HG03432 (cell line): ENCODE results near the gene MYO3B.

Experiments
- ATAC-seq: cut with Tn5 transposase; IDR thresholded peaks from one replicate; pipeline ENCODE4 v1.9.1; 2021; ENCODE audit warnings: mild to moderate bottlenecking, moderate library complexity; ENCODE audit not compliant: unreplicated experiment

The MYO3B gene

DNA sequence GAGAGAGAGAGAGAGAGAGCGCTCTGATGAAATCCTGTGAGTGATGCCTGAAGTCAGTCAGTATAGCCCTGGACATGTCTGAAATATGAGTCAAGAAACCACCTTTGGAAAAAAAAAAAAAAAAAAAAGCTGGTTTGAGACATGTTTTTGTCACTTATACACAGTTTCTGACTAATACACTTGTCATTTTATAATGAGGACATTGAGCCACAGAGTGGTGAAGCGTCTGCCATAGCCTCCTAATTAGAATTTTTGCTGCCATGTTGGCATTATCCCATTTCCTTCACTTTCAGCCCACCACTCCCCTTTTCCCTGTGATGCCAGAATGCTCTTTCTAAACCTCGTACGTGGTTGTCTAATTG lies 15.7 kb upstream of the MYO3B start:
- ATAC-seq = no peak

- no peak for ATAC-seq
These were observed 14.4 kb upstream of the MYO3B start for GRCh38 chr2:170163411-170164065.

- ATAC-seq = no peak
These were observed 12.8 kb upstream of the MYO3B start for GRCh38 chr2:170165129-170165528.

GRCh38 chr2:170166735-170167134 lies 11.2 kb upstream of the MYO3B start:
- ATAC-seq = no peak

DNA sequence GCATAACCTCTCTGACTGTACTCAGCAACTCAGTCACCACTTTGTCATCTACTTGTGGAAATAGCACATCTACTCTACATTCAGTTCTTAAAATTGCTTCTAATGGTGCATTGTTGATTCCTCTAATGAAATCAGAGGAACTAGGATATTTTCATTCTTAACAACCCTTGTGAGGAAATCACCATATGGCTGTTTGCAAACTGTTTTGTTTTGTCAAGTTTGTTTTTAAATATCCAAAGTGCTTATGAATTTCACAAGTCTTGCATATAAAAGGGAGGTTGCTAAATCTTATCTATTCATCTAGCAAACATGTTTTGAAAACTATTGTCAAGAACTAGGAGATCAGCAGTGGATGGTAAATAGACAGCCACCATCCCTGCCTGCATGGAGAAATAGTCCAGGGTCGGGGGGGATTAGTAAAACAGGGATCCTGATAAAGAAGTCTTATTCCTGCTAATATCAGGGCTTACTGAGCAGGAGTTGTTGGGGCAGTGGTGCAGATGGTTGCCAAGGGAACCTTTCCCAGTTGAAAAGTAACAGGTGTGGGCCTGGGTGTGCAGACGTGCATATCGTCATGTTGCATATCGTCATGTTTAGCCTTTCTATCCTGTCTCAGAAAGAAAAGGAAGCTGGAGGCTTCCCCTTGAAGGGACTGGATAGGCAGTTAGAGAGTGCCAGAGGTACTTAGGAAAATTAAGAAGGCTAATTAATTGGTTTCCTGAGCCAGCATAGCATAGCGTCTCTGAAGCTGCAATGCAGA lies 7.5 kb upstream of the MYO3B start:
- ATAC-seq = no peak

- no peak for ATAC-seq
These were observed 1.7 kb upstream of the MYO3B start for GRCh38 chr2:170176212-170176611.

GRCh38 chr2:170180031-170180566 lies 2.2 kb downstream of the MYO3B start:
- peak; percentile 80 for ATAC-seq

- no peak for ATAC-seq
These were observed 3.7 kb downstream of the MYO3B start for GRCh38 chr2:170181602-170182001.

DNA sequence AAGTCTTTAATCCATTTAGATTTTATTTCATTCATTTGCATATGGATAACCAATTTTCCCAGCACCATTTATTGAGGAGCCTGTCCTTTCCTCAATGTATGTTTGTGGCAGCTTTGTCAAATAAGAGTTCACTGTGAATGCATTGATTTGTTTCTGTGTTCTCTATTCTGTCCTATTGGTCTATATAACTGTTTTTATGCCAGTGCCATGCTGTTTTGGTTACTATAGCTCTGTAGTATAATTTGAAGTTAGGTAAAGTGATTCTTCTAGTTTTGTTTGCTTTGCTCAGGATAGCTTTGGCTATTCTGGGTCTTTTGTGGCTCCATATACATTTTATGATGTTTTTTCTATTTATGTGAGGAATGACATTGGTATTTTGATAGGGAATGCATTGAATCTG lies 7.4 kb downstream of the MYO3B start:
- ATAC-seq = no peak

DNA sequence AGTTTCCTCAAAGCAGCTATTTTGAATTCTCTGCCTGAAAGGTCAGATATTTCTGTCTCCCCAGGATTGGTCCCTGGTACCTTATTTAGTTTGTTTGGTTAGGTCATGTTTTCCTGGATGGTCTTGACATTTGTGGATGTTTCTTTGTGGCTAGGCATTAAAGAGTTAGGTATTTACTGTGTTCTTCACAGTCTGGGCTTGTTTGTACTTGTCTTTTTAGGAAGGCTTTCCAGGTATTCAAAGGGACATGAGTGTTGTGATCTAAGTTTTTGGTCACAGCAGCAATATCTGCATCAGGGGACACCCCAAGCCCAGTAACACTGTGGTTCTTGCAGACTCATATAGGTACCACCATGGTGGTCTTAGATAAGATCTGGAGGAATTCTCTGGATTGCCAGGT lies 11.8 kb downstream of the MYO3B start:
- ATAC-seq = no peak

- ATAC-seq = no peak
These were observed 12.2 kb downstream of the MYO3B start for GRCh38 chr2:170190172-170190571.

GRCh38 chr2:170191166-170191866 lies 13.4 kb downstream of the MYO3B start:
- ATAC-seq = no peak

GRCh38 chr2:170196963-170197362 lies 19.0 kb downstream of the MYO3B start:
- ATAC-seq = no peak

- no peak for ATAC-seq
These were observed 23.3 kb downstream of the MYO3B start for GRCh38 chr2:170201275-170201674.

- no peak for ATAC-seq
These were observed 23.9 kb downstream of the MYO3B start for GRCh38 chr2:170201734-170202393.

- no peak for ATAC-seq
These were observed 24.5 kb downstream of the MYO3B start for GRCh38 chr2:170202437-170202836.

DNA sequence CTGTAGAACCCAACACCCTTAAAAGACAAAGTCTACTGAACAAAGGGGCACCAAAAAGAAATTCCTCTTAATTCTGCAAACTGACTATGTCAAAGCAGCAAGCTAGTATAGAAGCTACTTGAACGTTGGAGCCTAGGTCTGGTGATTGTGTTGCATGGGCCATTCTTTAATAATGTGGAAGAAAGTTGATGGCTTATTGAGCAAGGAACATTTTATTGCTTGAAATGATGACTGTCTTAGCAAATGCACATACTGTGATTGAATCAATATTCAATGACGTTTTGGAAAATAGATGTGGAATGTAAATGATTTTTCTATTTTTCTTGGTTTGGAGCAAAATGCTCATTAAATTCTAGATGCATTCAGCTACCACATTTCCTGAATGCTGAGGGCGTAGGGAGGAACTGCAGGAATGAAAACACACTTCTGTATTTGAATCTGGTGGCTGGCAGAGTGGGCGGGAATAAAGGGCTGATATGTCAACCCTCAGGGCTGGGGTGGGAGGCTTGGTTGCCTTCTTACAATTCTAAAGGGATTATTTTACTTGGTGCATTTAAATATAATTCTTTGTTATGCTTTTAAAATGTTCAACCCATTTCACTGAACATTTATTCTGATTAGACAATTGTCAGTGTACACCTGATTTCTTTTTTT lies 26.5 kb downstream of the MYO3B start:
- ATAC-seq = no peak

GRCh38 chr2:170206246-170206645 lies 28.3 kb downstream of the MYO3B start:
- ATAC-seq = no peak

DNA sequence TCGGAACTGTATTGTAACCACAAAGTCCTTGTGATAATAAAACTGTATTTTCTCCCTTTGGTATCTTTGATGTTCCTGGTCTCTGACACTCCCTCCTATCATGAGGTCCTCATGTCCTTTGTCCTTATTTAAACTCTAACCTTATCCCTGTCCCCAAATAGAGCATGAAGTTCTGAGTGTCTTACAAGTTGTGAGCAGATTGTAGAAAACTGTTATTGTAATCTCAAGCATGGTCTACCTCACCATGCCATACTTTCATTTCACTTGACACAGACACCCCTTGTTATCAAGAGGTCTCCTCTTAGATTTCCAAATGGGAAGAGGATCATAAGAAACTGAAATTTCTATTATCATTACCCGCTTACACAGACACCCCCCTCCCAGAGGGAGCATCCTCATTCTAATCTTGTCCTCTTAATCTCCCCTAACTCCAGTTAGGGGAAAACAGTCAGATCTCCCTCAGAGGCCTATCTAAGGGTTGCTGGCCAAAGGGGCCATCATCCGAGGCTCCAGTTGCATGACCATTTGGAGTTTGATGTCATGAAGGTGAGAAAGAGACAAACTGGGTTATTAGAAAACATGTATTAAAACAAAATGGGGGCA lies 29.0 kb downstream of the MYO3B start:
- ATAC-seq = no peak

GRCh38 chr2:170207901-170208300 lies 30.0 kb downstream of the MYO3B start:
- no peak for ATAC-seq
